Activated T-cell treated with anti-CD3 and anti-CD28 coated beads, Interleukin-2, amount 50 U/mL, for 24 hours (primary cell): ENCODE measurements around the gene RBFOX1.

Experiments used
- DNase-seq: peaks from one replicate; pipeline ENCODE4 v3.0.0-alpha.2; 2020
- H3K27ac Mint-ChIP-seq: 2 replicates; pipeline ENCODE4 v1.8.0; 2020; ENCODE audit warnings: mild to moderate bottlenecking, mixed read lengths
- H3K27me3 Mint-ChIP-seq: 2 replicates; pipeline ENCODE4 v1.8.0; 2020; ENCODE audit warnings: mixed read lengths
- H3K36me3 Mint-ChIP-seq: 2 replicates; pipeline ENCODE4 v1.8.0; 2020; ENCODE audit warnings: low read depth, mixed read lengths
- H3K4me1 Mint-ChIP-seq: 2 replicates; pipeline ENCODE4 v1.8.0; 2020; ENCODE audit warnings: low read depth, mixed read lengths
- H3K4me3 Mint-ChIP-seq: 2 replicates; pipeline ENCODE4 v1.8.0; 2020; ENCODE audit warnings: mild to moderate bottlenecking, moderate library complexity, mixed read lengths
- H3K9me3 Mint-ChIP-seq: 2 replicates; pipeline ENCODE4 v1.8.0; 2020; ENCODE audit warnings: mixed read lengths

The RBFOX1 gene

GRCh38 chr16:7548796-7549318 is 216.2 kb downstream of the RBFOX1 start:
- DNase-seq = no peak
- no peaks in the 10 kb centered on the region for H3K4me1 Mint-ChIP-seq
- H3K9me3 Mint-ChIP-seq = peaks cover 11% of the 10 kb centered on the region
- no peaks in the 10 kb centered on the region for H3K27me3 Mint-ChIP-seq
- H3K36me3 Mint-ChIP-seq = no peaks in the 10 kb centered on the region
- H3K27ac Mint-ChIP-seq = no peak overlapping the region
- H3K4me3 Mint-ChIP-seq = no peak overlapping the region

DNA sequence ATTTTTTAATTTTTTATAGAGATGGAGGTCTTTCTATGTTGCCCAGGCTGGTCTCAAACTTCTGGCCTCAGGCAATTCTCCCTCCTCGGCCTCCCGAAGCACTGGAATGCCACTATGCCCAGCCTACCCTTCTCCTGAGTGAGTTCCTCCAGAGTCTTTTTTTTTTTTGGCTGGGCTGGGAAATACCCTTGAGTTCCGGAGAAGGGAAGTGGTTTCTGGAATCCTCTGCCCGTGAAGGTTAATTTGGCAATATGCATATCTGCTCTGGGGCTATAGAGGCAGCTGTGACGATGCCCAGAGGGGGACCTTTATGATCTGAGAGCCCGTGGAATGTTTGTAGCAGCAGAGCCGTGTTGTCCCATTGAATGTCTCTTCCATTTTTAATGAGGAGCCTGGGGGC is 217.5 kb downstream of the RBFOX1 start:
- H3K4me1 Mint-ChIP-seq = no peaks in the 10 kb centered on the region
- no peak overlapping the region for H3K4me3 Mint-ChIP-seq
- no peak overlapping the region for H3K27ac Mint-ChIP-seq
- no peaks in the 10 kb centered on the region for H3K36me3 Mint-ChIP-seq
- peaks cover 7% of the 10 kb centered on the region for H3K9me3 Mint-ChIP-seq
- H3K27me3 Mint-ChIP-seq = no peaks in the 10 kb centered on the region
- no peak for DNase-seq

GRCh38 chr16:7555459-7555858 is 222.8 kb downstream of the RBFOX1 start:
- H3K36me3 Mint-ChIP-seq = no peaks in the 10 kb centered on the region
- H3K4me1 Mint-ChIP-seq = no peaks in the 10 kb centered on the region
- no peak for DNase-seq
- no peak overlapping the region for H3K27ac Mint-ChIP-seq
- H3K4me3 Mint-ChIP-seq = no peak overlapping the region
- no peaks in the 10 kb centered on the region for H3K27me3 Mint-ChIP-seq
- H3K9me3 Mint-ChIP-seq = peaks cover 6% of the 10 kb centered on the region

DNA sequence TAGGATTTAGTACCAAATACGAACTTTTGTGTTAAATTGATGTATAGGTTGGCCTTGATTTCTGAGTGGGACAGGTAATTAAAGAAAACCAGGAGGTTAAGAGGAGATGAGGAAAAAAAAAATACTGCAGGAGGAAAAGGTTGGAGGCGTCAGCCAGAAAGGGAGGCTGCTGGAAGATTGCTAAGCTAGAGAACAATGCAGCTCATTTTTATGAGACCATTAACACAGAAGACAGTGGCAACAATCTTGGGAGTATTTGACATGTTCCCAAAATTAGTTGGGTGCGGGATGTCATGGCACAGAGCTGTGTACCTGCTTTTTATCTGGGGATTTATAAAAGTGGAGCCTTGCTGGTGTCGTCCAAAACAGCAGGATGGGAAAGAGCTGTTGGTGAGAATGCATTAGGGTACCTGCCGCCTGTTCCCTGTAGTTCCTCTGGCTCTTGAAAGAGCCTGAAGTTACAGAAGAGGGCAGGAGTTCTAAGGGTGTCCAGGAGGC is 229.3 kb downstream of the RBFOX1 start:
- Mint-ChIP-seq H3K36me3 (no peaks in the 10 kb centered on the region), H3K27ac (no peak overlapping the region), H3K4me1 (no peaks in the 10 kb centered on the region), H3K4me3 (no peak overlapping the region), H3K27me3 (no peaks in the 10 kb centered on the region), H3K9me3 (peaks cover 18% of the 10 kb centered on the region)
- no peak for DNase-seq

GRCh38 chr16:7566360-7566759 is 233.7 kb downstream of the RBFOX1 start:
- Mint-ChIP-seq H3K4me3 (no peak overlapping the region), H3K9me3 (peaks cover 14% of the 10 kb centered on the region), H3K36me3 (no peaks in the 10 kb centered on the region), H3K4me1 (no peaks in the 10 kb centered on the region), H3K27ac (no peak overlapping the region), H3K27me3 (no peaks in the 10 kb centered on the region)
- no peak for DNase-seq

GRCh38 chr16:7571366-7571765 is 238.7 kb downstream of the RBFOX1 start:
- Mint-ChIP-seq H3K9me3 (peaks cover 2% of the 10 kb centered on the region), H3K4me3 (no peak overlapping the region), H3K4me1 (no peaks in the 10 kb centered on the region), H3K27ac (no peak overlapping the region), H3K36me3 (no peaks in the 10 kb centered on the region), H3K27me3 (no peaks in the 10 kb centered on the region)
- no peak for DNase-seq

GRCh38 chr16:7577588-7577987 is 244.9 kb downstream of the RBFOX1 start:
- Mint-ChIP-seq H3K4me3 (no peak overlapping the region), H3K4me1 (no peaks in the 10 kb centered on the region), H3K9me3 (peaks cover 10% of the 10 kb centered on the region), H3K27ac (no peak overlapping the region), H3K27me3 (no peaks in the 10 kb centered on the region), H3K36me3 (no peaks in the 10 kb centered on the region)
- DNase-seq = no peak

GRCh38 chr16:7579454-7579853 is 246.8 kb downstream of the RBFOX1 start:
- H3K36me3 Mint-ChIP-seq = no peaks in the 10 kb centered on the region
- H3K27ac Mint-ChIP-seq = no peak overlapping the region
- H3K4me3 Mint-ChIP-seq = no peak overlapping the region
- H3K9me3 Mint-ChIP-seq = peaks cover 16% of the 10 kb centered on the region
- H3K27me3 Mint-ChIP-seq = no peaks in the 10 kb centered on the region
- no peak for DNase-seq
- H3K4me1 Mint-ChIP-seq = no peaks in the 10 kb centered on the region

GRCh38 chr16:7581175-7581574 is 248.5 kb downstream of the RBFOX1 start:
- H3K27me3 Mint-ChIP-seq = no peaks in the 10 kb centered on the region
- H3K27ac Mint-ChIP-seq = no peak overlapping the region
- peaks cover 21% of the 10 kb centered on the region for H3K9me3 Mint-ChIP-seq
- no peaks in the 10 kb centered on the region for H3K36me3 Mint-ChIP-seq
- no peak overlapping the region for H3K4me3 Mint-ChIP-seq
- no peaks in the 10 kb centered on the region for H3K4me1 Mint-ChIP-seq
- no peak for DNase-seq

DNA sequence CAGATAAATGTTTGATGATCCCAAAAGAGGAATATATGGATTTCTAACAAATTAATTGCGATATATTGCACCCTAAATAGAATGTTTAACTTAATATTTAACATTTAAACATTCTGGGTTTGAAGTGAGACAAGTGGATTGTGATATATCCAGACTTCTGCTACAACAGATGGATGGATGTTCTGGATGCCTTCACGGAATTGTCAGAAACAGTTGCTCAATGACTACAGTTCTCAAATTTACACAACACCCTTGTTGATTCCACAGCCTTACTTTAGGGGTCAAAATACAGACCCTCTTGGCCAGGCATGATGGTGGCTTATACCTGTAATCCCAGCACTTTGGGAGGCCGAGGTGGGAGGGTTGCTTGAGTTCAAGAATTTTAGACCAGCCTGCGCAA is 250.8 kb downstream of the RBFOX1 start:
- Mint-ChIP-seq H3K9me3 (peaks cover 21% of the 10 kb centered on the region), H3K4me1 (no peaks in the 10 kb centered on the region), H3K27me3 (no peaks in the 10 kb centered on the region), H3K36me3 (no peaks in the 10 kb centered on the region), H3K27ac (no peak overlapping the region), H3K4me3 (no peak overlapping the region)
- DNase-seq = no peak

DNA sequence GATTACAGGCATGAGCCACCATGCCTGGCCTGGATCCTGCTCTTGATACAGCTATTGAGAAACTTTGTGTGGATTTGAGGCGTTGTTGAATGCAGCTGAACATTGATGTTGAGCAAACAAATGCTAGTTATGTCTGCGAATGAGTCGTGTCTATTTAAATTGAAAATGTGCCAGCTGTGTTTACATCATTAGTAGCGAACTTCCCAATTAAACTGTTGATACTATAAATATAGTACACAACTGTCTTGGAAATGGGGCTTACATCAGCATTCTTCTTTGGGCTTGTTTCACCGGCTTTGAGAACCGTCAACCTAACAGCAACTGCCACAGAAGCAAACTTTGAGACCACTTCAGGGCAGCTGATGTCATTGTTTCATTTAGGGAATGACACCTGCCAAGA is 251.9 kb downstream of the RBFOX1 start:
- Mint-ChIP-seq H3K4me3 (no peak overlapping the region), H3K27me3 (no peaks in the 10 kb centered on the region), H3K9me3 (peaks cover 18% of the 10 kb centered on the region), H3K36me3 (no peaks in the 10 kb centered on the region), H3K27ac (no peak overlapping the region), H3K4me1 (no peaks in the 10 kb centered on the region)
- no peak for DNase-seq

GRCh38 chr16:7585705-7586104 is 253.1 kb downstream of the RBFOX1 start:
- DNase-seq = no peak
- Mint-ChIP-seq H3K9me3 (peaks cover 15% of the 10 kb centered on the region), H3K27ac (no peak overlapping the region), H3K36me3 (no peaks in the 10 kb centered on the region), H3K27me3 (no peaks in the 10 kb centered on the region), H3K4me1 (no peaks in the 10 kb centered on the region), H3K4me3 (no peak overlapping the region)

DNA sequence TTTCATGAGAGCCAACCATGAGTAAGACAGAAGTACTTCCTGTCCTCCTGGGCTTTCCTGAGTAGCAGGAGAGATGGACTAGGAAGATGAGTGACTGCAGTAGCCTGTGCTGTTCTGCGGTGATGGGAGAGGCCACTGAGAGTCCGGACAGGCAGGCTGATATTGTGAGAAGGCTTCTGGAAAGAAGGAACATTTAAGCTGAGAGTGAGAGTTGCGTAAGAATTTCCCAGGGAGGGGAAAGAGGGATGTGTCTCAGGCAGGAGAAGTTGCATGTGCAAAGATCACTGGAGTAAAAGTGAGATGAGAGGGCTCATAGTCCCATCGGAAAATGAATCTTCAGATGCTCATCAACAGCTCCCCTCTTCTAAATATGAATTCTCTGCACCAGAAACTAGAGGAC is 258.3 kb downstream of the RBFOX1 start:
- no peak overlapping the region for H3K4me3 Mint-ChIP-seq
- no peak for DNase-seq
- no peaks in the 10 kb centered on the region for H3K4me1 Mint-ChIP-seq
- H3K9me3 Mint-ChIP-seq = peaks cover 11% of the 10 kb centered on the region
- no peaks in the 10 kb centered on the region for H3K36me3 Mint-ChIP-seq
- no peaks in the 10 kb centered on the region for H3K27me3 Mint-ChIP-seq
- H3K27ac Mint-ChIP-seq = no peak overlapping the region

DNA sequence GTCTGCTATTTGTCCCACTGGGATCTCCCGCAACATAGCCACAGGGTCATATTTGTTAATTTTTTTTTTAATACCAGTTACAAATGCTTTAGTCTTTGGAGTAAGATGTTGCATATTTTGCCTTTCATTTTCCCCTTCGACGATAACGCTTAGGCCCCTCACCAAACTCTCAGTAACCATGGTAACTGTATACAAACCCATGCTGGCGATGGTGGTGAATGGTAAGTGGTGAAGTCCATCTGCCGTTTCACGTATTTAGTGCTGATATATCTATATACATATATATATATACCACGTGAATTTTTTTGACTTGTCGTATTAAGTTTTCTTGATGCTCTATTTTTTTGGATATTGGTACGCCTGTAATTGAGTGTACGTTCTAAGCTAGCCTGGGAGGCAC is 263.7 kb downstream of the RBFOX1 start:
- H3K4me1 Mint-ChIP-seq = no peaks in the 10 kb centered on the region
- H3K4me3 Mint-ChIP-seq = no peak overlapping the region
- no peak overlapping the region for H3K27ac Mint-ChIP-seq
- no peaks in the 10 kb centered on the region for H3K36me3 Mint-ChIP-seq
- H3K9me3 Mint-ChIP-seq = peaks cover 14% of the 10 kb centered on the region
- no peaks in the 10 kb centered on the region for H3K27me3 Mint-ChIP-seq
- no peak for DNase-seq

DNA sequence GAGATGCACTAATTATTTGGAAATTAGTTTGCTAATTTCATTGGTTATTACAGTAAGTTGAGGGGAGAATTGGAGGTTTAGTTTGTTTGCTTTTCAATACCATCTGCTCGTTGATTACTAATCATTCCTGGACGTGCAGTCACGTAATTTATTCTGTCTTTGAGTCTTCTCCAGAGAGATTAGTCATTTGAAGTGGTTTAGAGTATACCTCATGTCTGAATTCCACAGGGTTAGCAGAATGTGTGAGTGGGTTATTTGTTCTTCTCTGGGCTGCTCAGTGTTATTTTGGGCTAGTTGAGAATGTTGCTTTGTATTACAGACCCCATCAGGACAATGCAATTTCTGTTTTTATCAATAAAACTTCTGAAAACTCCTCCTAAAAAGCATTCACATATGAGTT is 265.0 kb downstream of the RBFOX1 start:
- H3K36me3 Mint-ChIP-seq = no peaks in the 10 kb centered on the region
- no peak for DNase-seq
- H3K4me3 Mint-ChIP-seq = no peak overlapping the region
- H3K27me3 Mint-ChIP-seq = no peaks in the 10 kb centered on the region
- no peaks in the 10 kb centered on the region for H3K4me1 Mint-ChIP-seq
- peaks cover 14% of the 10 kb centered on the region for H3K9me3 Mint-ChIP-seq
- H3K27ac Mint-ChIP-seq = no peak overlapping the region

DNA sequence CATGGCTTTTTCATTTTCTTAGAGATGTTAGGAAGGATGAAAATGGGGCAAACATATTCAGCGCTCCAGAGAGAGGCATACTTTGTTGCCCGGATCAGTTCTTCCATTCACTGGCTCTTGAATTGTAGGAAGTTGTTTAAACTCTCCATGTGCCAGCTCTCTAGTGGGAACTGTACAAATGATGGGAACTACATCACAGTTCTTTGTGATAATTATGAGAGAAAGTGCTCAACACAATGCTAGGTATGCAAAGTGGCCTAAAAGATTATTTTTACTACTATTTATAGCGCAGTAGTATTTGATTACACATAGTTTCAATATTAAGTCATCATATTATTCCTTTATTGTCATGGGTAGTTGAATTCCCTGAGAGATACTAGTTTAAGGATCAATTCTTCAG is 268.5 kb downstream of the RBFOX1 start:
- Mint-ChIP-seq H3K9me3 (peaks cover 16% of the 10 kb centered on the region), H3K4me3 (no peak overlapping the region), H3K36me3 (no peaks in the 10 kb centered on the region), H3K27me3 (no peaks in the 10 kb centered on the region), H3K27ac (no peak overlapping the region), H3K4me1 (no peaks in the 10 kb centered on the region)
- DNase-seq = no peak
